Measurements from ENCODE around the gene HSDL1. TPM values are rescaled to one million over a fixed set of nuclear protein-coding genes. Genes with fewer than 3 reads are reported as not detected.

HSDL1 gene
- total and polyA plus RNA-seq, 2 of the 4 experiments (the other 2 are of a cell fraction) = 11.6 to 18.3 TPM

- Histone ChIP-seq H2BK15ac (ENCODE audit: low read depth, low read length) (no peak overlapping the region), H3K36me3 (ENCODE audit: control insufficient read depth, insufficient read depth, low read length) (peaks cover 58% of the 10 kb centered on the region), H3K79me1 (ENCODE audit: low read depth in 1 of 2, low read length in 2 of 2) (no peaks in the 10 kb centered on the region; a peak in 2 of 4 replicates), H3K4me1 (ENCODE audit: control insufficient read depth, insufficient read depth, low read length) (no peaks in the 10 kb centered on the region), H3K4ac (ENCODE audit: low read depth, low read length) (no peak overlapping the region), H3K9ac (ENCODE audit: low read depth, low read length) (no peak overlapping the region), H4K91ac (ENCODE audit: insufficient read depth, low read depth, low read length) (no peak overlapping the region), H3K27ac (ENCODE audit: insufficient read depth, low read length) (no peak overlapping the region), H2AFZ (replicated peaks; ENCODE audit: low read length, poor library complexity) (no peak overlapping the region), H3K9me1 (ENCODE audit: insufficient read depth, low read length) (no peaks in the 10 kb centered on the region), H2AK5ac (ENCODE audit: low read depth, low read length) (no peak overlapping the region), H3K18ac (ENCODE audit: low read depth, low read length) (no peak overlapping the region), H2BK20ac (ENCODE audit: low read depth, low read length) (no peak overlapping the region), H2BK5ac (ENCODE audit: low read depth, low read length, poor library complexity, severe bottlenecking) (no peak overlapping the region), H3K27me3 (ENCODE audit: control insufficient read depth, insufficient read depth, low read length) (no peaks in the 10 kb centered on the region), H2AK9ac (replicated peaks; ENCODE audit: low read depth, low read length, poor library complexity) (no peak overlapping the region), H3K23ac (ENCODE audit: low read depth, low read length) (no peak overlapping the region; the same call in 1 of the 2 replicates), H3K9me3 (ENCODE audit: control insufficient read depth, insufficient read depth, low read length) (no peaks in the 10 kb centered on the region), H3K14ac (replicated peaks; ENCODE audit: low read depth, low read length) (no peak overlapping the region), H4K5ac (ENCODE audit: low read depth, low read length) (no peak overlapping the region), H3K56ac (ENCODE audit: extremely low read depth, insufficient read depth, low read length) (no peak overlapping the region), H4K20me1 (ENCODE audit: insufficient read depth, low read length) (peaks cover 7% of the 10 kb centered on the region; the same call in 1 of the 2 replicates), H4K8ac (ENCODE audit: low read depth in 2 of 2, low read length in 2 of 2) (no peak overlapping the region), H2BK120ac (ENCODE audit: low read depth, low read length) (no peak overlapping the region), H3K4me2 (ENCODE audit: low read depth, low read length) (no peak overlapping the region), H3K4me3 (ENCODE audit: insufficient read depth, low read depth, low read length) (no peak overlapping the region)
- no peak for DNase-seq
- intact Hi-C loops (cut with micrococcal nuclease) (no loop called here), dilution Hi-C loops (cut with HindIII; ENCODE audit: low sequenced_read_pairs, unreplicated experiment) (no loop called here), in situ Hi-C loops (cut with MboI; ENCODE audit: low sequenced_read_pairs) (loop anchor here (5.0 to 10.0 kb wide), 2 partner anchors 88 to 396 kb away; no protein-coding TSS in a partner anchor)
- CTCF ChIA-PET = interaction anchor here (1.2 kb wide), 2 partner anchors 23 to 87 kb away, joined by 3 read pairs; no protein-coding TSS in a partner anchor
- POLR2A ChIA-PET (ENCODE audit: unreplicated experiment) = no interaction called here
- no peak for ATAC-seq (ENCODE audit: low read depth)
- 65% methylated on average over 2 of the region's 15 CpGs; no CpG with 5 or more reads in 1 of the 2 experiments for WGBS, 2 experiments (ENCODE audit: extremely low coverage in 2 of 2, insufficient read length in 1 of 2)
- no peak for TF ChIP-seq RFX5 (IDR thresholded peaks at IDR 0.05; ENCODE audit: low read depth, low read length)
- TF ChIP-seq CEBPB (IDR thresholded peaks at IDR 0.05; ENCODE audit: low read depth, low read length) = no peak
- no peak for TF ChIP-seq RAD21 (IDR thresholded peaks at IDR 0.05; ENCODE audit: low read length)
- no peak for TF ChIP-seq CHD1 (IDR thresholded peaks at IDR 0.05; ENCODE audit: low read depth, low read length)
- no peak for TF ChIP-seq USF2 (IDR thresholded peaks at IDR 0.05; ENCODE audit: low read depth, low read length)
- no peak for TF ChIP-seq POLR2A (IDR thresholded peaks at IDR 0.05; ENCODE audit: low read depth, low read length)
- no peak for TF ChIP-seq NFE2L2 (IDR thresholded peaks at IDR 0.05; ENCODE audit: low read depth, low read length)
- TF ChIP-seq MXI1 (IDR thresholded peaks at IDR 0.05; ENCODE audit: borderline replicate concordance, low read depth, low read length) = no peak
- no TSS peak for BruUV-seq (replicated peaks)
These were observed 56.1 kb downstream of the HSDL1 start for GRCh38 chr16:84088695-84089395.
